H9 (cell line): ENCODE measurements around the gene PACSIN2. TPM values are rescaled to one million over a fixed set of nuclear protein-coding genes. Genes with fewer than 3 reads are reported as not detected.
A peak's percentile ranks its signal among the peaks of the same experiment; 100 is the strongest.

Experiments
- DNase-seq: peaks from one replicate; pipeline ENCODE4 v3.0.0-alpha.2; 2017
- H2AFZ ChIP-seq: one replicate; pipeline ENCODE4 v1.6.1; 2013; ENCODE audit warnings: mild to moderate bottlenecking, low read length, control low read depth, moderate library complexity
- H2AK5ac ChIP-seq: 2 replicates; pipeline ENCODE4 v1.6.1; 2013; ENCODE audit warnings: low read length, control low read depth, mixed read lengths; ENCODE audit not compliant: insufficient read length
- H2BK120ac ChIP-seq: one replicate; pipeline ENCODE4 v1.6.1; 2013; ENCODE audit warnings: low read depth, mild to moderate bottlenecking, low read length, control low read depth, inconsistent platforms; ENCODE audit not compliant: poor library complexity, severe bottlenecking
- H2BK12ac ChIP-seq: 2 replicates; pipeline ENCODE4 v1.6.1; 2013; ENCODE audit warnings: low read length, control low read depth, mixed read lengths, low read depth; ENCODE audit not compliant: insufficient read length
- H2BK15ac ChIP-seq: 2 replicates; pipeline ENCODE4 v1.6.1; 2013; ENCODE audit warnings: low read depth, low read length, control low read depth
- H2BK20ac ChIP-seq: one replicate; pipeline ENCODE4 v1.6.1; 2013; ENCODE audit warnings: low read depth, mild to moderate bottlenecking, low read length, control low read depth, inconsistent platforms; ENCODE audit not compliant: poor library complexity, severe bottlenecking
- H2BK5ac ChIP-seq: 2 replicates; pipeline ENCODE4 v1.6.1; 2013; ENCODE audit warnings: low read length, control low read depth, mixed read lengths; ENCODE audit not compliant: insufficient read length
- H3K14ac ChIP-seq: 2 replicates; pipeline ENCODE4 v1.6.1; 2013; ENCODE audit warnings: low read length, control low read depth; ENCODE audit not compliant: insufficient read depth
- H3K18ac ChIP-seq: 2 replicates; pipeline ENCODE4 v1.6.1; 2013; ENCODE audit warnings: low read depth, mild to moderate bottlenecking, mixed read lengths, low read length, control low read depth; ENCODE audit not compliant: insufficient read length
- H3K23ac ChIP-seq: 2 replicates; pipeline ENCODE4 v1.6.1; 2013; ENCODE audit warnings: low read length, control low read depth, mixed read lengths, low read depth; ENCODE audit not compliant: insufficient read length
- H3K23me2 ChIP-seq: 2 replicates; pipeline ENCODE4 v1.6.1; 2013; ENCODE audit warnings: low read depth, mild to moderate bottlenecking, mixed read lengths, low read length, control low read depth; ENCODE audit not compliant: insufficient read length, poor library complexity, severe bottlenecking
- H3K27ac ChIP-seq: 2 replicates; pipeline ENCODE4 v1.5.1; 2013; ENCODE audit warnings: low read length, control low read depth, mixed read lengths, low read depth; ENCODE audit not compliant: insufficient read length
- H3K27me3 ChIP-seq: 2 replicates; pipeline ENCODE4 v1.6.1; 2013; ENCODE audit warnings: low read length, control low read depth, inconsistent platforms; ENCODE audit not compliant: insufficient read depth
- H3K4ac ChIP-seq: 2 replicates; pipeline ENCODE4 v1.6.1; 2013; ENCODE audit warnings: low read depth, mild to moderate bottlenecking, control low read depth, inconsistent platforms, low read length, moderate library complexity
- H3K4me1 ChIP-seq: 2 replicates; pipeline ENCODE4 v1.6.1; 2013; ENCODE audit warnings: low read length, control low read depth, inconsistent platforms; ENCODE audit not compliant: insufficient read depth
- H3K4me2 ChIP-seq: 2 replicates; pipeline ENCODE4 v1.6.1; 2013; ENCODE audit warnings: low read length, control low read depth, mixed read lengths; ENCODE audit not compliant: insufficient read length, insufficient read depth
- H3K56ac ChIP-seq: 2 replicates; pipeline ENCODE4 v1.6.1; 2013; ENCODE audit warnings: low read depth, mild to moderate bottlenecking, mixed read lengths, low read length, control low read depth; ENCODE audit not compliant: insufficient read length
- H3K79me1 ChIP-seq: 2 replicates; pipeline ENCODE4 v1.6.1; 2013; ENCODE audit warnings: low read depth, mild to moderate bottlenecking, moderate library complexity, low read length, control low read depth, inconsistent platforms; ENCODE audit not compliant: insufficient read depth, poor library complexity, severe bottlenecking
- H3K79me2 ChIP-seq: 2 replicates; pipeline ENCODE4 v1.6.1; 2013; ENCODE audit warnings: low read length, control low read depth, inconsistent platforms; ENCODE audit not compliant: insufficient read depth
- H3K9ac ChIP-seq: 2 replicates; pipeline ENCODE4 v1.6.1; 2013; ENCODE audit warnings: low read length, control low read depth, mixed read lengths; ENCODE audit not compliant: insufficient read length; ENCODE audit errors: extremely low read depth
- H3K9me3 ChIP-seq: one replicate; pipeline ENCODE4 v1.6.1; 2013; ENCODE audit warnings: low read depth, low read length, inconsistent platforms; ENCODE audit not compliant: control insufficient read depth
- H3T11ph ChIP-seq: one replicate; pipeline ENCODE4 v1.6.1; 2013; ENCODE audit warnings: mild to moderate bottlenecking, low read length, control low read depth, inconsistent platforms
- H4K20me1 ChIP-seq: one replicate; pipeline ENCODE4 v1.6.1; 2013; ENCODE audit not compliant: control insufficient read depth, insufficient read length, insufficient read depth
- H4K5ac ChIP-seq: 2 replicates; pipeline ENCODE4 v1.6.1; 2013; ENCODE audit warnings: low read depth, mild to moderate bottlenecking, mixed read lengths, low read length, control low read depth; ENCODE audit not compliant: insufficient read length
- H4K8ac ChIP-seq: replicated peaks from 2 replicates; pipeline ENCODE4 v1.6.1; 2013; ENCODE audit warnings: low read length, control low read depth, mixed read lengths, low read depth; ENCODE audit not compliant: insufficient read length
- H4K91ac ChIP-seq: 2 replicates; pipeline ENCODE4 v1.6.1; 2013; ENCODE audit warnings: low read depth, mild to moderate bottlenecking, moderate library complexity, mixed read lengths, low read length, control low read depth; ENCODE audit not compliant: insufficient read length
- H3K27ac Mint-ChIP-seq, 3 experiments: 2 replicates in 2 of 3; 3 replicates in 1 of 3; pipeline ENCODE4 v1.8.0; 2020 to 2021; ENCODE audit warnings: mixed read lengths in 3 of 3, mild to moderate bottlenecking in 1 of 3, moderate library complexity in 1 of 3
- H3K27me3 Mint-ChIP-seq: 2 replicates; pipeline ENCODE4 v1.8.0; 2021; ENCODE audit warnings: low read depth, mild to moderate bottlenecking, moderate library complexity, mixed read lengths
- H3K36me3 Mint-ChIP-seq, 3 experiments: 2 replicates in 2 of 3; 3 replicates in 1 of 3; pipeline ENCODE4 v1.8.0; 2020 to 2021; ENCODE audit warnings: low read depth in 3 of 3, mixed read lengths in 3 of 3; ENCODE audit not compliant: insufficient read depth in 1 of 3
- H3K4me1 Mint-ChIP-seq, 2 experiments: 2 replicates each; pipeline ENCODE4 v1.8.0; 2020; ENCODE audit warnings: mixed read lengths in 2 of 2
- H3K4me3 Mint-ChIP-seq, 2 experiments: 2 replicates in 1 of 2; 3 replicates in 1 of 2; pipeline ENCODE4 v1.8.0; 2020 to 2021; ENCODE audit warnings: mild to moderate bottlenecking in 2 of 2, mixed read lengths in 2 of 2, moderate library complexity in 1 of 2
- H3K9me3 Mint-ChIP-seq, 2 experiments: 2 replicates in 1 of 2; 3 replicates in 1 of 2; pipeline ENCODE4 v1.8.0; 2020; ENCODE audit warnings: mild to moderate bottlenecking in 2 of 2, mixed read lengths in 2 of 2, moderate library complexity in 1 of 2
- WGBS: extraction: QIAGEN DNeasy Blood & Tissue Kit; methylation state at CpG from one replicate; pipeline ENCODE4 v1.1.7; 2013; ENCODE audit warnings: missing lambda C conversion rate, low lambda C conversion rate, mixed read lengths; ENCODE audit not compliant: insufficient read length; ENCODE audit errors: extremely low coverage; 5-methylcytosine and 5-hydroxymethylcytosine counted together
- total RNA-seq: library from RNA; stranded (reverse); gene quantifications from 2 replicates; pipeline ENCODE4 v1.2.1, GENCODE V29; 2021
- TF ChIP-seq, protein P1 (sequence below): fragments of 200-600 bp; sonication (generic); conservative IDR thresholded peaks from 3 replicates; pipeline ENCODE4 v1.8.0; 2021; ENCODE audit warnings: antibody characterized with exemption, mild to moderate bottlenecking

The PACSIN2 gene
- total RNA-seq, 1 experiment from 2014 or later: 62.3 TPM

- Histone ChIP-seq H2BK120ac (no peak overlapping the region), H3K23ac (no peak overlapping the region), H2AK5ac (no peak overlapping the region), H3K23me2 (no peaks in the 10 kb centered on the region), H3K9ac (no peak overlapping the region), H3K27ac (no peak overlapping the region), H3K18ac (no peak overlapping the region), H4K8ac (no peak overlapping the region), H3K79me1 (peaks cover 10% of the 10 kb centered on the region), H3K4ac (no peak overlapping the region), H3K14ac (no peak overlapping the region), H4K91ac (no peak overlapping the region), H3K4me1 (peaks cover 2% of the 10 kb centered on the region; the same call in 1 of the 2 replicates), H3K27me3 (no peaks in the 10 kb centered on the region), H2BK15ac (no peak overlapping the region), H4K5ac (no peak overlapping the region), H3K56ac (no peak overlapping the region), H2BK20ac (no peak overlapping the region), H3K9me3 (no peaks in the 10 kb centered on the region), H2AFZ (no peak overlapping the region), H3K79me2 (peaks cover 4% of the 10 kb centered on the region; the same call in 1 of the 2 replicates), H2BK5ac (no peak overlapping the region), H4K20me1 (no peaks in the 10 kb centered on the region), H3K4me2 (no peak overlapping the region), H3T11ph (no peak overlapping the region), H2BK12ac (no peak overlapping the region)
- Mint-ChIP-seq H3K4me3 (no peak overlapping the region), H3K36me3 (peaks cover 0 to 4% (median 0%) of the 10 kb centered on the region in 3 experiments; a peak in 2 of 7 replicates), H3K9me3 (no peaks in the 10 kb centered on the region), H3K27me3 (no peaks in the 10 kb centered on the region), H3K4me1 (peaks cover 19 to 28% of the 10 kb centered on the region in 2 experiments), H3K27ac (peak overlapping the region in 2 of 3 experiments; percentile 34 to 68; a peak in 5 of 7 replicates)
- TF ChIP-seq, protein P1, sequence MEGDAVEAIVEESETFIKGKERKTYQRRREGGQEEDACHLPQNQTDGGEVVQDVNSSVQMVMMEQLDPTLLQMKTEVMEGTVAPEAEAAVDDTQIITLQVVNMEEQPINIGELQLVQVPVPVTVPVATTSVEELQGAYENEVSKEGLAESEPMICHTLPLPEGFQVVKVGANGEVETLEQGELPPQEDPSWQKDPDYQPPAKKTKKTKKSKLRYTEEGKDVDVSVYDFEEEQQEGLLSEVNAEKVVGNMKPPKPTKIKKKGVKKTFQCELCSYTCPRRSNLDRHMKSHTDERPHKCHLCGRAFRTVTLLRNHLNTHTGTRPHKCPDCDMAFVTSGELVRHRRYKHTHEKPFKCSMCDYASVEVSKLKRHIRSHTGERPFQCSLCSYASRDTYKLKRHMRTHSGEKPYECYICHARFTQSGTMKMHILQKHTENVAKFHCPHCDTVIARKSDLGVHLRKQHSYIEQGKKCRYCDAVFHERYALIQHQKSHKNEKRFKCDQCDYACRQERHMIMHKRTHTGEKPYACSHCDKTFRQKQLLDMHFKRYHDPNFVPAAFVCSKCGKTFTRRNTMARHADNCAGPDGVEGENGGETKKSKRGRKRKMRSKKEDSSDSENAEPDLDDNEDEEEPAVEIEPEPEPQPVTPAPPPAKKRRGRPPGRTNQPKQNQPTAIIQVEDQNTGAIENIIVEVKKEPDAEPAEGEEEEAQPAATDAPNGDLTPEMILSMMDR: no peak
- no peak for DNase-seq
- 100% methylated on average over 1 of the region's 10 CpGs for WGBS
These were observed 83.3 kb downstream of the PACSIN2 start for GRCh38 chr22:42931421-42932196.
